Tibial nerve (tissue), 4 donors: ENCODE measurements around the gene ITGB3BP. TPM values are rescaled to one million over a fixed set of nuclear protein-coding genes. Genes with fewer than 3 reads are reported as not detected.

Experiments used
- DNase-seq, 2 donors: peaks; one replicate each; pipeline ENCODE4 v3.0.0-alpha.2; 2019; ENCODE audit warnings: low spot score in 2 of 2
- H3K27ac ChIP-seq, 4 donors: fragments of 200-600 bp; sonication (generic) in 3 of 4; one replicate each; pipeline ENCODE4 v1.5.1; 2017 to 2019; ENCODE audit warnings: mild to moderate bottlenecking in 1 of 4
- H3K27me3 ChIP-seq, 2 donors: fragments of 200-600 bp; sonication (generic) in 1 of 2; one replicate each; pipeline versions ENCODE4 v1.5.1 to v1.6.0; 2017 to 2019
- H3K36me3 ChIP-seq, 3 donors: fragments of 200-600 bp; sonication (generic); one replicate each; pipeline ENCODE4 v1.5.1; 2018 to 2019
- H3K4me1 ChIP-seq, 4 donors: fragments of 200-600 bp; sonication (generic) in 3 of 4; one replicate each; pipeline ENCODE4 v1.5.1; 2017 to 2019
- H3K4me3 ChIP-seq, 4 donors: fragments of 200-600 bp; sonication (generic) in 3 of 4; one replicate each; pipeline ENCODE4 v1.5.1; 2017 to 2019; ENCODE audit warnings: mild to moderate bottlenecking in 1 of 4, moderate library complexity in 1 of 4
- H3K9me3 ChIP-seq, 4 donors: fragments of 200-600 bp; sonication (generic) in 3 of 4; one replicate each; pipeline ENCODE4 v1.5.1; 2017 to 2019
- CTCF ChIP-seq, 5 experiments: fragments of 200-600 bp in 3 of 5; fragments of 450-650 bp in 2 of 5; sonication (generic) in 3 of 5; IDR thresholded peaks; one replicate each; pipeline ENCODE4 v1.5.1; 2016 to 2019; ENCODE audit warnings: antibody characterized with exemption in 5 of 5, mild to moderate bottlenecking in 3 of 5, moderate library complexity in 2 of 5
- EP300 ChIP-seq, 2 donors: sonication (generic); formaldehyde crosslinking; IDR thresholded peaks; one replicate each; pipeline ENCODE4 v1.6.1; 2017; ENCODE audit warnings: antibody characterized with exemption in 2 of 2, mild to moderate bottlenecking in 1 of 2
- POLR2A ChIP-seq, 2 donors: fragments of 450-650 bp; IDR thresholded peaks; one replicate each; pipeline ENCODE4 v1.6.1; 2017; ENCODE audit warnings: antibody characterized with exemption in 2 of 2, mild to moderate bottlenecking in 2 of 2, moderate library complexity in 2 of 2
- WGBS, 2 donors: methylation state at CpG; one replicate each; pipeline ENCODE4 v1.1.5; 2018; 5-methylcytosine and 5-hydroxymethylcytosine counted together
- total RNA-seq, 4 donors: library from RNA; depleted of rRNA; stranded (reverse); fragments of >200 nt; gene quantifications; one replicate each; pipeline ENCODE4 v1.1.0, GENCODE V29; 2016

Gene ITGB3BP
- total RNA-seq, 4 donors from 2014 or later = 11.5 to 38.0 (median 18.7) TPM

GRCh38 chr1:63512584-63512983, 10.4 kb downstream of the ITGB3BP start:
- Histone ChIP-seq H3K27ac (no peak overlapping the region), H3K9me3 (no peaks in the 10 kb centered on the region)

GRCh38 chr1:63509718-63510117, 13.3 kb downstream of the ITGB3BP start:
- Histone ChIP-seq H3K36me3 (peaks cover 0 to 25% (median 0%) of the 10 kb centered on the region in 3 donors), H3K27me3 (no peaks in the 10 kb centered on the region), H3K4me3 (no peak overlapping the region), H3K9me3 (no peaks in the 10 kb centered on the region), H3K4me1 (no peaks in the 10 kb centered on the region), H3K27ac (no peak overlapping the region)
- no peak for TF ChIP-seq POLR2A (IDR thresholded peaks at IDR 0.05)
- no peak for TF ChIP-seq CTCF (IDR thresholded peaks at IDR 0.05)
- no peak for TF ChIP-seq EP300 (IDR thresholded peaks at IDR 0.05)
- 86 to 88% methylated on average over 10 of the region's 10 CpGs for WGBS, 2 donors
- DNase-seq = no peak

More at GRCh38 chr1:63512584-63512983, 10.4 kb downstream of the ITGB3BP start:
- Histone ChIP-seq H3K27me3 (no peaks in the 10 kb centered on the region), H3K4me3 (no peak overlapping the region), H3K36me3 (peaks cover 0 to 9% (median 0%) of the 10 kb centered on the region in 3 donors), H3K4me1 (no peaks in the 10 kb centered on the region)
- TF ChIP-seq CTCF (IDR thresholded peaks at IDR 0.05) (no peak), POLR2A (IDR thresholded peaks at IDR 0.05) (no peak), EP300 (IDR thresholded peaks at IDR 0.05) (no peak)
- DNase-seq = no peak

- peaks cover 0 to 25% (median 0%) of the 10 kb centered on the region in 3 donors for H3K36me3 ChIP-seq
- no peaks in the 10 kb centered on the region for H3K4me1 ChIP-seq
- H3K27me3 ChIP-seq = no peaks in the 10 kb centered on the region
- H3K9me3 ChIP-seq = no peaks in the 10 kb centered on the region
- no peak for DNase-seq
- no peak overlapping the region for H3K27ac ChIP-seq
- TF ChIP-seq EP300 (IDR thresholded peaks at IDR 0.05) (no peak), CTCF (IDR thresholded peaks at IDR 0.05) (no peak), POLR2A (IDR thresholded peaks at IDR 0.05) (no peak)
- no peak overlapping the region for H3K4me3 ChIP-seq
These were observed 16.2 kb downstream of the ITGB3BP start for GRCh38 chr1:63506782-63507181.

- TF ChIP-seq EP300 (IDR thresholded peaks at IDR 0.05) = no peak
- Histone ChIP-seq H3K4me3 (no peak overlapping the region), H3K4me1 (no peaks in the 10 kb centered on the region), H3K27ac (no peak overlapping the region), H3K9me3 (no peaks in the 10 kb centered on the region), H3K27me3 (no peaks in the 10 kb centered on the region), H3K36me3 (peaks cover 0 to 9% (median 0%) of the 10 kb centered on the region in 3 donors)
- WGBS, 2 donors = 93 to 94% methylated on average over 3 of the region's 3 CpGs
- no peak for DNase-seq
These were observed 21.8 kb downstream of the ITGB3BP start for GRCh38 chr1:63501256-63501655.

GRCh38 chr1:63498106-63498505, 24.9 kb downstream of the ITGB3BP start:
- Histone ChIP-seq H3K9me3 (no peaks in the 10 kb centered on the region), H3K4me1 (no peaks in the 10 kb centered on the region), H3K4me3 (no peak overlapping the region), H3K27ac (no peak overlapping the region), H3K36me3 (peaks cover 0 to 7% (median 0%) of the 10 kb centered on the region in 3 donors), H3K27me3 (no peaks in the 10 kb centered on the region)
- 96 to 97% methylated on average over 1 of the region's 1 CpG for WGBS, 2 donors
- no peak for DNase-seq
- TF ChIP-seq EP300 (IDR thresholded peaks at IDR 0.05) = no peak
- TF ChIP-seq CTCF (IDR thresholded peaks at IDR 0.05) = no peak
- TF ChIP-seq POLR2A (IDR thresholded peaks at IDR 0.05) = no peak

- peaks cover 0 to 7% (median 0%) of the 10 kb centered on the region in 3 donors for H3K36me3 ChIP-seq
- WGBS, 2 donors = 92% methylated on average over 2 of the region's 2 CpGs
- no peaks in the 10 kb centered on the region for H3K9me3 ChIP-seq
- H3K4me1 ChIP-seq = no peaks in the 10 kb centered on the region
- no peak for DNase-seq
- H3K27ac ChIP-seq = no peak overlapping the region
- no peaks in the 10 kb centered on the region for H3K27me3 ChIP-seq
- H3K4me3 ChIP-seq = no peak overlapping the region
- no peak for TF ChIP-seq POLR2A (IDR thresholded peaks at IDR 0.05)
- TF ChIP-seq EP300 (IDR thresholded peaks at IDR 0.05) = no peak
- no peak for TF ChIP-seq CTCF (IDR thresholded peaks at IDR 0.05)
These were observed 25.4 kb downstream of the ITGB3BP start for GRCh38 chr1:63497577-63497976.
